Head of caudate nucleus (tissue), 42 donors: ENCODE results near the gene MGMT.

ENCODE experiments used
- DNase-seq, 42 donors: peaks; one replicate each; pipeline versions ENCODE4 v3.0.0 to v3.0.0-alpha.2; 2020 to 2021; ENCODE audit warnings: mixed read lengths in 7 of 42
- intact Hi-C: fragments of 100-400 bp; cut with DNase I; formaldehyde crosslinking; loops from one replicate; pipeline ENCODE4 v1.15.0; 2022

MGMT gene

GRCh38 chr10:129448539-129448938 is 18.5 kb upstream of the MGMT start:
- DNase-seq = no peak
- intact Hi-C loops = no loop called here

- intact Hi-C loops = no loop called here
- DNase-seq = no peak
Measured at GRCh38 chr10:129449893-129450292, 17.1 kb upstream of the MGMT start.

DNA sequence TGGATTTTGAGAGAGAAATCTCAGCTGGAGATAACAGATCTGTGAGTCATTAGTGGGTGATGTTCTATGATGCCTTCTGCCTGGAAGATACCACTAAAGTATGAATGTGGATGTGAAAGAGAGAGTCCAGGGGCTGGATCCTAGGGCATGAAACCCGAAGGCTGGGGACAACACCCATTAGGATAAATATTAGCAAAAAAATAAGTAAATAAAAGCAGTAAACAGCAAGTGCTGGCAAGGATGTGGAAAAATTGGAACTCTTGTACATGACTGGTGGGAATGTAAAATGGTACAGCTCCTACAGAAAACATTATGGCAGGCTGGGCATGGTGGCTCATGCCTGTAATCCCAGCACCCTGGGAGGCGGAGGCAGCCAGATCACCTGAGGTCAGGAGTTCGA is 16.6 kb upstream of the MGMT start:
- no peak for DNase-seq
- intact Hi-C loops = no loop called here

GRCh38 chr10:129455625-129456024 is 11.4 kb upstream of the MGMT start:
- DNase-seq = no peak
- intact Hi-C loops = no loop called here

DNA sequence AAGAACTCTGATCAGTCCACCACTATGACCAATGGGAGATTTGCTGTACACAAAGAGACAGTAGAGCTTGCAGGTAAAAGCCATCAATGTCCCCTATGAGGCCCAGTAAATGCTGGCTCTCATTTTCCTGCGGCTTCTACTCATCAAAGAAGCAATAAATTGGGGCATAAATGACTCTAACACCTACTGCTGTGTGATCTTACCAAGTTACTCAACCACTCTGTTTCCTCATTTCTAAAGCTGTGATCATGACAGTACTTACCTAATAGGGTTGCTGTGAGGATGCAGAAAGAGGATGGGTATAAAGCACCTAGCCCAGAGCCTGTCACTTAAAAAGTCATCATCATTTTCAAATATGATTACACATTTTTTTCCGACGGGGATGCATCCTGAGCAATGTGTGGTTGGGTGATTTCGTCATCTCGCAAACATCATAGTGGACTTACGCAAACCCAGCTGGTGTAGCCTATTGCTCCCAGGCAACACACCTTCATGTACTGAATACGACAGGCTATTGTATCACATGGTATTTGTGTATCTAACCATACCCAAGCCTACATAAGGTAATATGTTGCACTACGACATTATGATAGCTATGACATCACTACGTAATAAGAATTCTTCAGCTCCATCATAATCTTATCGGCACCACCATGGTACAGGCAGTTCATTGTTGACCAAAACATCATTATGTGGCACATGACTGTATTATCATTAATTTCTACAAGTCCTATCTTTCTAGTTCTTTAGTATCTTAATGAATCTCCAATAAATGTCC is 7.1 kb upstream of the MGMT start:
- intact Hi-C loops = no loop called here
- DNase-seq = peak in 1 of 42 donors; percentile 24

- intact Hi-C loops = no loop called here
Measured at GRCh38 chr10:129462257-129462795, 4.7 kb upstream of the MGMT start.

DNA sequence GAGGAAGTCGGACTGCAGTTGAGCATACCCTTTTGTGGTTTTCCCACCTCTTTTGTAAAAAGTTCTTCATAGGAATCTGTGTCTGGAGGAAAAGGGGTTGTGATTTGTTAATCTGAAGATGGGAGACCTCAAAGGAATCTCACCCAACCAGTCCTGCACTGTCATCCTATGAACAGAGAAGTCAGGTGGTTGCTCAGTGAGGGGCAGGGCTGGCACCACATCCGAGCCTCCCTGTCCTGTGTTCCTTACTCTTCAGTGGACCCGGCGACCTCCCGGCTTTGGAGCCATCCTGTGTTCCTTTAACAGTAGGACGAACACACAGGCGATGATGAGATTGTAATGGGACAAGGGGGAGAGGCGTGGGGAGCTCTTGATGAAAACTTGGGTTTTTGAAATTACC is 2.8 kb upstream of the MGMT start:
- intact Hi-C loops = no loop called here

More at GRCh38 chr10:129462257-129462795, 4.7 kb upstream of the MGMT start:
- DNase-seq = peak in 1 of 42 donors; percentile 20

DNA sequence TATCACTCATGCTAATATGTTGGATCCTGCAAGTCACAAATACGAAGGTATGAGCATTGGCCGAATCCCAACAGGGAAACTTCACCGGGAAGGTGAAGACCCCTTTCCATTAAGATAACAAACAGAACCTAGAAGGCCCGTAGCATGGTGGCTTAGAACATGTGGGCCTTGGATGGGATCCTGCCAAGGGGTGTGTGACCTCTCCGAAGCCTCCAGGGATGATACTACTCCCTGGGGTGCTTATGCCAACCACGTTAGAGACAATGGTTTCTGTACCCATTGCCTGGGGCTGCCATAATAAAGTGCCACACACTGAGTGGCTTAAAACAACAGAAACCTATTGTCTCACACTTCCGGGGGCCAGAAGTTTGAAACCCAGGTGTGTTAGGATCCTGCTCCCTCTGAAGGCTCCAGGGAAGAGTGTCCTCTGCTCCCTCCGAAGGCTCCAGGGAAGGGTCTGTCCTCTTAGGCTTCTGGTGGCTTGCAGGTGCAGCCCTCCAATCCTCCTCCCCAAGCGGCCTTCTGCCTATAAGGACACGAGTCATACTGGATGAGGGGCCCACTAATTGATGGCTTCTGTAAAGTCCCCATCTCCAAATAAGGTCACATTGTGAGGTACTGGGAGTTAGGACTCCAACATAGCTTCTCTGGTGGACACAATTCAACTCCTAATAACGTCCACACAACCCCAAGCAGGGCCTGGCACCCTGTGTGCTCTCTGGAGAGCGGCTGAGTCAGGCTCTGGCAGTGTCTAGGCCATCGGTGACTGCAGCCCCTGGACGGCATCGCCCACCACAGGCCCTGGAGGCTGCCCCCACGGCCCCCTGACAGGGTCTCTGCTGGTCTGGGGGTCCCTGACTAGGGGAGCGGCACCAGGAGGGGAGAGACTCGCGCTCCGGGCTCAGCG is 992 bp upstream of the MGMT start:
- intact Hi-C loops = no loop called here
- DNase-seq = peak in 1 of 42 donors; percentile 15

More for the DNA sequence above, 2.8 kb upstream of the MGMT start:
- DNase-seq = no peak

GRCh38 chr10:129467359-129468064 is 471 bp downstream of the MGMT start:
- DNase-seq = peak in 22 of 42 donors; percentile 6 to 54 (median 25)
- intact Hi-C loops = no loop called here

DNA sequence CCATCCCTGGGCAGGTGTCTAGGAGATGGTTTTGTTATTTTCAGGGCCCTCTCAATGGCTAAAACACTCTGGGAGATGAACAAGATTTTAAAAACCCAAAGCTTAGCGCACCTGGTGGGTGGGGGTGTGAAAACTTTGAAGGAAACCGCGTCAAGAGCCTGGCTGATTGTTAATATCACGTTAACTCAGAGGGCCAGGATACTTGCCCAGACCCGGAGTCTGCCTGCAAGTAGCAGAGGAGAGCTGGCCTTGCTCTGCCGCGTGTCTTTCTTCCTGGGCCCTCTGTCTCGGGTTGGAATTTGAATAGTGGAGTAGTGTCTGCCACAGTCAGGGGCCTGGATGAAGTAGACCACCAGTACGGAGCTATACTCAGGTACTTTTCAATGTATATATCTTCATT is 1.1 kb downstream of the MGMT start:
- DNase-seq = no peak
- intact Hi-C loops = no loop called here

GRCh38 chr10:129470103-129470851 is 3.2 kb downstream of the MGMT start:
- intact Hi-C loops = no loop called here
- DNase-seq = no peak

DNA sequence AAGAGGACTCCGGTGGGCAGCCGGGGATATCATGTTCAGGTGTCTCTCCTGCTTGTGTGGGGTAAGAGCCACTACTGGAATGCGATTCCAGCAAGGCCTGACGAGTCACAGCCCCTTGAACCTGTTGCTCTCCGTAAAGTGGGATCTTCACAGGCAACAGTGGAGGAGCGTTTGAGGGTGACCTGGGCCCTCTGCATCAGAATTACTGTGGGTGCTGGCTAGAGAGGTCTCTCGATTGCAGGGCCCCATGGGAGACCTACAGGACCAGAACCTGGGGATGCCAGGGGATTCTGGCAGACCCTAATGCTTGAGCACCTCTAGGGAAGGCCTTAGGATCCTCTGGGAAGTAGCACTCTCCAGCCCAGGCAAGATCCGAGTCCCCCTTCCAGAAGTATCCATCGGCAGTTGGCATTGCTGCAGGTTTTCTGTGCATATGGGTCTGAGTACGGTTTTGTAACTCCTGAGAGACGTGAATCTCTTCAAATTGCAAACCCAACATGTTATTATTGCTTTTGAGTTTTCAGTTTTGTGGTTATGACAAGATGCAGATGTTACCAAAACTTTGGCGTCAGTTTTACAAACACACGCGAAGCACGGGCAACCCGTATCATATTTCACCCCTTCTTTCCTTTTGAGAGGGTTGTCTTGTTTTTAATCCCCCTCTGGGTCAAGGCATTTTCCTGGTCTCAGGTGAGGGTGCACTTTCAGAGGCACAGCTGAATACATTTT is 4.6 kb downstream of the MGMT start:
- intact Hi-C loops = no loop called here
- DNase-seq = no peak

- no peak for DNase-seq
- intact Hi-C loops = no loop called here
Measured at GRCh38 chr10:129472696-129473555, 5.9 kb downstream of the MGMT start.

GRCh38 chr10:129474642-129475041 is 7.6 kb downstream of the MGMT start:
- intact Hi-C loops = no loop called here
- no peak for DNase-seq

GRCh38 chr10:129476431-129476830 is 9.4 kb downstream of the MGMT start:
- no peak for DNase-seq
- intact Hi-C loops = no loop called here

DNA sequence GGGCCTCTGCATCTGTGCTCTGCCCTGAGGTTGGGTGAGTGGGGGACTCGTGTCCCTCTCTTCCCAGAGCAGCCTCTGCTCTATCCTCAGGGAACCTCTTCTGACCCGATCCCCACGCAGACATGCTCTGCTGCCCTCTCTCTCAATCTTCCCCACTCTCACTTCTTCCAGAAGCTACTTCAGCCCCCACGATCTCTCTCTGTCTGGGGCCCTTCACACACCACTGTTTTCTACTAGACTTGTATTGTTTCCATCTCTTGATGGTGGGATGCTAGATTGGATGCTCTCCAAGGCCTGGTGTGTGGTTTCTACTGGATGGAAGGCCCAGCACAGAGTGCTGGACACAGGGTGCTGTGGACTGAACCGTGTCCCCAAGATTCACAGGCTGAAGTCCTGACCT is 10.0 kb downstream of the MGMT start:
- intact Hi-C loops = no loop called here
- no peak for DNase-seq

DNA sequence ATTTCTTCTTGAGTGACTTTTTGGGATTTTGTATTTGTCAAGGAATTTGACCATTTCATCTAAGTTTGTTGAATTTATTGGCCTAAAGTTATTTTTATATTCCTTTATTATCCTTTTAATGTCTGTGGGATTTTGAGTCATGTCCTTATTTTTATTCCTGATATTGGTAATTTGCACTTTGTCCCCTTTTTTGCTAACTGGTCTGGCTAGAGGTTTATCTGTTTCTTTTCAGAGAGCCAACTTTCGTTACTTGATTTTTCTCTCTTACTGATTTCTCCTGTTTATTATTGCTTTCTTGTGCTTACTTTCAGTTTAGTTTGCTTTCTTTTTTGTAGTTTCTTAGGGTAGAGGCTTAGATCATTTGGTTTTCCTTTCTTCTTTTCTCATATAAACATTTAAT is 14.6 kb downstream of the MGMT start:
- DNase-seq = no peak
- intact Hi-C loops = no loop called here
